GM21360 (cell line): ENCODE results near the gene CEP72.
"Not testable (repeated sequence)": the region's sequence is repeated elsewhere in the genome, so short reads cannot be mapped to it uniquely, and the experiment has no call there.

Experiments used
- ATAC-seq: cut with Tn5 transposase; IDR thresholded peaks from one replicate; pipeline ENCODE4 v1.9.1; 2021; ENCODE audit warnings: mild to moderate bottlenecking, moderate library complexity; ENCODE audit not compliant: unreplicated experiment

The CEP72 gene

DNA sequence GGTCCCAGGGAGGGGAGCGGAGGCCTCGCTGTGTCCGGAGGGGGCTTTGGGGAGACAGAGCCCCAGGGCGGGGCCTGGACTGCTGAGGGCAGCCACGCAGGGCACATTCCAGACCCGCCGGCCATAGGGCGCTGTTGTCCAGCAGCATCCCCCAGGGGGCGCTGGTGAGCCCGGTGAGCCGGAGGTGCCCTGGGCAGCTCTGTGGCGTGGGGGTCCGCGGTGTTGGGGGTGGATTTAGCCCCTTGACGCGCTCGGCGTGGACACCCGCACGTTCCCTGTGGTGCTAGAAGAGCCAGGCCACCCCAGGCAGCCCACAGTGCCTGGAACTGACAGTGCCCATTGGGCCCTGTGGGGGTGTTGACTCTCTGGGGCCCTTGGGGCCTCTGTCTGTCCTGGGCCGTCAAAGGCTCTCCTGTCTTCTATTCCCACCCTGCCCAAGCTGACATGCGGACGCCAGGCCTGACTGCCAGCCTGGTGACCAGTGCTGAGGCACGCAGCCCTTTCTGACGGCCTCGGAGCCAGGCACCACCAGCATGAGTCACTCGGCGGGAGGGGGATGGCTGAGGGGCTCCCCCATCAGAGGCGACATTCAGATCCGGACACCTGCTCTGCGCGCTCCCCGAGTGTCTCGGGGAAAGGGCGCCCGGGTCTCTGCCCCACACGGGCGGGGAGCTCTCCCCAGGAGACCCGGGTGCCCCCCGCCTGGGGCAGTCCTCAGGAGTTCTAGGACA lies 57.1 kb downstream of the CEP72 start:
- no peak for ATAC-seq

DNA sequence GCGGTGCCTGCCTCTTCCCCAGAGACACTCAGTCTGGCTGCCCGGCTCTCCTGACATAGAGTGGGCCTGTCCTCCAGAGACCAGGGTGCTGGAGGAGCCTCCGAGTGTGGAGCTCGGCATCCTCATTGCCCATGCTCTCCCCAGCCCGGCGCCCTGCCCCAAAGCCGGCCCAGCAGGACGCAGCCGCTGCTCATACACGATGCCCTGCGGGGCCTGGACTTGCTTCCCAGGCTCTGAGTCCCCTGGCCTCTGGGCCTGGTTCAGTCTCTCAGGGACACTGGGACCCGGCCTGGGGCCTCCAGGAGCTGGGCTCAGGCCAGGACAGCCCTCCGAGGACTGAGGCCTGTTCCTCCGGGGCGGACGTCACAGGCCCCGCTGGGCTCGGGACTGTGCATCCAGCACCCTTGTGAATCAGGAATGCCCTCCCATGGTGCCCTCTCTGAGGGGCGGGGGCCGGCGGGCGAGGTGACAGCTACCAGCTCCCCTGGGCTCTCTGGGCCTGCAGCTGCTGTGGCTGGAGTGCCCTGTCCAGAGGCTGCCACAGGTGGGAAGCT lies 57.8 kb downstream of the CEP72 start:
- no peak for ATAC-seq

DNA sequence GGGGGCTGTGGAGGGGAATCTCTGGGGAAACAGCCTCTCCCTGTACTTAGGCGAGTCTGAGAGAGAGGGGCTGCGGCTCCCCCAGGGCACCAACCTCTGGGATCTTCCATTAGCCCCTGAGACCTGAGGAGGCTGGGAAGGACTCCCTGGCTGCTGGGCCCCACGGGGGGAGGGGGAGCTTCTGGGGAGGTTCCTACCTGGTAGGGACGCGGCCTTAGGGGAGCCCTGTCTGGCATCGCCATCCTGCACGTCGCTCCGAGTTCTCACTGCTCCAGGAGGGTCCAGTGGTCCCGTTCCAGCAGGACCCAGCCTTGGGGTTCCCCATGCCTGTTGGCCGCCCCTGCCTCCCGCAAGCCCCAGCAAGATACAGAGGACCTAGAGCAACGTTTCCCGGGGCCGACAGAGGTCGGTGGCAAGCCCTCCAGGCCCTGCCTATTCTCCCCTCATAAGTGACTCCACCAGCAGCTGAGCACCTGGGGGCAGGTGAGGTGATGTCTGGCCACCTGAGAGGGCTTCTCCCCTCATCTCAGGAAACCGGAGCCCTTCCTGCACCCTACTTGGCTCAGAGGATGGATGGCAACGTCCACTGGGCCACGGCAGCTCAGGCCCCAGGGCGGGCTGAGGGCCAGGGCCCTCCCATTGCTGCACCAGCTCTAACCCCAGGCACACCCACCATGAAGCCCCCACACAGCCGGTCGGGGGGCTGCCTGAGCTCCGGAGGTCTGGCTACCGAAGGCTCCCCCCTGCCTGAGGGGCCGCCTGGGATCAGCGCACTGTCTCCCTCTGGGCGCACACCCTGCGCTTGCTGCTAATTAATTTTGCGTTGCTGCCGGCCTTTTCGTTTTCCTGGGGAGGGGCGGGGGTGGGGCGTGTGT lies 58.5 kb downstream of the CEP72 start:
- no peak for ATAC-seq

DNA sequence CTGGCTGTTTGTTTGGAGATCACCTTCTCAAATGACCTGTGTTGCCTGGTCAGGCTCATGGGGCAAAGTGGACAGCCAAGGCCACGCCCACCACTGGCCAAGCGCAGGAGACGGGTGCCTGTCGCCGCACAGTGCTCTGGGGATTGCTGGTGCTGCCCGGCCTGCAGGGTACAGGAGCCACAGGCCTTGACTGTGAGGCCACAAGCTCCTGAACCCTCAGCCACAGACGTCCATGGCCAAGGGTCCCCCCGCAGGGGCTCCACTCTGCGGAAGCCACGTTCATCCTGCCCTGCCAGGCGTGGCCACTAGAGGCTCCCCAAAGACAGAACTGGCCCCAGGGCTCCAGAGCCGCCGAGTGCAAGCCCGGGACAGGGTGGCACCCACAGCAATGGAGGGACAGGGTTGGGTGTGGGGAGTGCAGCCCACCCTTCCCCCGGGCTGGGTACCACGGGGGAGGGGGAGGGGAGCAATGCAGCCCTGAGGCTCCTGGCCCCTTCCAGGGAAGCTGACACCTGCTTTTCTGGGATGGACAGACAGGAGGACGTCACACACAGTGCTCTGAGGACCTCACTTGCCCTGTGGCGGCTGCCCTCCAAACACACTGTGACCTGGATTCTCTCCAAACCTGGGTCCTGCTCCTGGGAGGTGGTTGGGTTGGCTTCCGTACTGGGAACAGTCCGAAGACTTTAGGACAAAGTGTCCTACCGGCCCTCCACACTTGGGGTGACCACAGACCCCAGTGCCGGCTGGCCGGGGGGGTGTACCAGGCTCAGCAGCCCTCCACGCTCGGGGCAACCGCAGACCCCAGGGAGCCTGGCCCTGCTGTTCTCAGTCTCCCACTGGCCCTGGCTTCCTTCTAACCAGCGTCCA lies 59.6 kb downstream of the CEP72 start:
- ATAC-seq: peak; percentile 65

DNA sequence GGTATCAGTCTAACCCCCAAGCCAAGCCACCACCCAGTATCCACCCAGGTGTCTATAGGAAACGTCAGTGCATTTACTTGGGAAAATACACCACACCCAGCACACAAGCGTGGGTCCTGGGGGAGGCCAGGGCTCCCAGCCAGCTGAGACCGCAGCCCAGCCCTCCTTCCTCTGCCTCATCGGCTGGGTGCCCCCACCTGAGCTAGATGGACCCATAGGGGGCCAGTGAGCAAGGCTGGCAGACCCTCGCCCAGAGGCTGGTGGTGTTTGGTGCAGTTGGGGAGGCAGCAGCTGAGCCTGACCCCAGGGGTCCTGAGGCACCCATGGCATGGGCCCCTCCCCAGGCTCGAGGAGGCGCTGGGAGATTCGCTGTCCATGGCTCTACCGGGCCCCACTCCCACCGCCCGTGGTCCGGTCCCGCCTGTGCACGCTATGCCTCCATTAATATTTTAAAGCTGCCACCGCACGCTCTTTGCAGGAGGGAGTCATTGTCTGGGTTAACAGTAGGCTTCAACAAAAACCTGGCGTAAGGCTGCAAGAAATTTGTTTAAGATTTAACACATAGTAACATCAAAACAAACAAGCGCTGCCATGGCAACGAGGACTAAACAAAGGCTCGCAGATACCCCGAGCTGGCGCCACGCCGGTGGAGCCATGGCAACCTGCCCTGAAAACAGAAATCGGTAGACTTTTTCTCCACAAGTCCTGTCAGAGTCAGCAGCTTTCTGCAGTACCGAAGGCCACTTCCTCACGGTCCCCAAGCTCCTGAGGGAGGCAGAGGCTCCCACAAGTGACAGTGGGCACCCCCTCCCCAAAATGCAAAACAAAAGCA lies 60.4 kb downstream of the CEP72 start:
- ATAC-seq: no peak

DNA sequence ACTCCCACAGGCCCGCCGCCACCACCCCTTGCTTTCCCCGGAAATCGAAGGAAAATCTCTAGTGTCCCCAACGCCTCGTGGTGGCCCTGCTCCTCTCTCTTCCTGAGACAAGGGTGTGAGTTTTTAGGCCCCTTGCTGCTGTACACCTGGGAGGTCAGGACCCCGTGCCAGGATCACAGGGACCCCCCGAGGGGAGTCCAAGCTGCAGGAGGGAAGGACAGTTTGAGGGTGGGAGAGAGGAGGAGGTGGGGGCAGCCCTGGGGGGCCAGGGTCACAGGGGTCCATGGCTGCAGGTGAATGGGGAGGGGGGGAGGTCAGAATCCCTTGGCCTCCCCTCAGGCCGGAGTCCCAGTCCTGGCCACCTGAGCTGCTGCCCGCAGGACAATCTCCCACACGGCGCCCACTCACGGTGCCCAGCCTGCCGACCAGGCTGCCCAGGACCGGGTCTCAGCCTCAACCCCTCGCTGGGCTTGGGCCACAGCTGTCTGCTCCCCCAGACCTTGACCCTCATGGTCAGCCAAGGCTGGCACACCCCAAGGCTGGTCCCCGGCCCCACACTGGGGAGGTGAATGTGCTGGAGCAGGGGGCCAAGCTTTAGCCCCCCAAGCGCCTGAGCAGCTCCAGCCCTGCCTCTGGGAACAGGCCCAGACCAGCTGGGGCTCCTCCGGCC lies 61.2 kb downstream of the CEP72 start:
- ATAC-seq: no peak

DNA sequence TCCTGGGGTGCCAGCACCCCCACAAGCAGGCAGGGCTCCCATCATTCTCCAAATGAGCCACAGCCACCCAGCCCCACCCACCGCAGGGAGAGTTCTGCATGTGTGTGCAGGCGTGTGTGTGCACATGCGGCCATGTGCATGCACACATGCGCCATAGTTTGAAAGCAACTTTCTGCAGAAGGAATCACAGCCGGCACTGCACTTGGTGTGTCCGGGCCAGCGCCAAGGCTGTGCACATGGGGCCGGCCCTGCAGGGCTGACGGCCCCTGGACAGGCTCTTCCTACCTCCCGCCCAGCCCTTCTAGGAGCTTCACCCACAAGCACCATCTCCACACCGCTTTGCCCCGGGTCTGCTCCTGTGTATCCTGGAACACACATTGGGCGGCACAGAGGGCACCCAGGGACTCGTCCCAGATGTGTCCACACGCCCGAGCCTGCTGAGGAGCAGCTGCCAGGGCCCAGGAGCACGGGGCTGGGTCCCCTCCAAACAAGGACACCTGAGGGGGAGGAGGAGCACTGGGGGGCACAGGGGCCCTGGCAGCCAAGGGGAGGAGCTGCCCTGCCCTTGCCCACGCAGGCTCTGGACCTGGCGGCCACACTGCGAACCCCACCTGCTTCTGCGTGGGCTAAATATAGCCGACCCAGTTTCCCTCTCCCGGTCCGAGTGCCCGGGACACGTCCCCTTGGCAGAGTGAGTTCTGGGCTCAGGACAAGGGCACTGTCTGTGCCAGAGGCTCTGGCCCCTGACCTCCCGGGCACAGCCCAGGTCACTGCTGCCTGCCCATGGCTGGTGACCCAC lies 61.9 kb downstream of the CEP72 start:
- ATAC-seq: no peak

DNA sequence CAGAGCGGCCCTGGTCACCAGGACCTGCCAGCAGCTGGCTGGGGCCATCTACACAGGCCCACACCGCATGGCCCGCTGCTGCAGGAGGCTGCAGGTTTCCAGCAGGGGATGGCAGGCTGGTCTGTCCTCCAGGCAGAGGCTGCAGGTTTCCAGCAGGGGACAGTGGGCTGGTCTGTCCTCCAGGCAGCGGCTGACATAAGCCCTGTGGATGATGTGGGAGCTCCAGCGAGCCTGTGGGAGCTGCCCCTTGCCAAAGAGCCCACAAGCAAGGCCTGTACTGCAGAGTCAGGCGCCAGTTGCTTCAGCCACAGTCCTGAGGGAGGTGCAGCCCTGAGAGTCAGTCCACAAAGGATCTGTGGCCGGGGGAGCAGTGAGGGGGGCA lies 62.5 kb downstream of the CEP72 start:
- no peak for ATAC-seq

DNA sequence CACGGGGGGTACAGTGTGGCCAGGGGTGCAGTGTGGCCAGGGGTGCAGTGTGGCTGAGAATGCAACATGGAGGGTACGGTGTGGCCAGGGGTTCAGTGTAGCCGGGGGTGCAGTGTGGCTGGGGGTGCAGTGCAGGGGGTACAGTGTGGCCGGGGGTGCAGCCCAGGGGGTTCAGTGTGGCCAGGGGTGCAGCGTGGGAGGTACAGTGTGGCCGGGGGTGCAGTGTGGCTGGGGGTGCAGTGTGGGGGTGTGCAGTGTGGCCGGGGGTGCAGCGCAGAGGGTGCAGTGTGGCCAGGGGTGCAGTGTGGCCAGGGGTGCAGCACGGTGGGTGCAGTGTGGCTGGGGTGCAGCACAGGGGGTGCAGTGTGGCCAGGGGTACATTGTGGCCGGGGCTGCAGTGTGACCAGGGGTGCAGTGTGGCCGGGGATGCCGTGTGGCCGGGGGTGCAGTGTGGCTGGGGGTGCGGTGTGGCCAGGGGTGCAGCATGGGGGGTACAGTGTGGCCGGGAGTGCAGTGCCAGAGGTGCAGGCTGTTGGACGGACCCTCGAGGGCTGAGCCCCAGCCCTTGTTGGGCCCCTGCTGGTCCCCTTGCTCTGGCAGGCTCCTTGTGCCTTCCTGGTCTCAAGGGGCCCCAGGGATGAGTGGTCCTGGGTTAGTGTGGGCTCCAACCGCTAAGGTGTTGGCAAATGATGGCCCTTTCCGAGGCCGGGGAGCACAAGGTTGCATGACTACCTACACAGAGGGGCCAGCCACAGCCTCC lies 63.2 kb downstream of the CEP72 start:
- ATAC-seq: no peak

DNA sequence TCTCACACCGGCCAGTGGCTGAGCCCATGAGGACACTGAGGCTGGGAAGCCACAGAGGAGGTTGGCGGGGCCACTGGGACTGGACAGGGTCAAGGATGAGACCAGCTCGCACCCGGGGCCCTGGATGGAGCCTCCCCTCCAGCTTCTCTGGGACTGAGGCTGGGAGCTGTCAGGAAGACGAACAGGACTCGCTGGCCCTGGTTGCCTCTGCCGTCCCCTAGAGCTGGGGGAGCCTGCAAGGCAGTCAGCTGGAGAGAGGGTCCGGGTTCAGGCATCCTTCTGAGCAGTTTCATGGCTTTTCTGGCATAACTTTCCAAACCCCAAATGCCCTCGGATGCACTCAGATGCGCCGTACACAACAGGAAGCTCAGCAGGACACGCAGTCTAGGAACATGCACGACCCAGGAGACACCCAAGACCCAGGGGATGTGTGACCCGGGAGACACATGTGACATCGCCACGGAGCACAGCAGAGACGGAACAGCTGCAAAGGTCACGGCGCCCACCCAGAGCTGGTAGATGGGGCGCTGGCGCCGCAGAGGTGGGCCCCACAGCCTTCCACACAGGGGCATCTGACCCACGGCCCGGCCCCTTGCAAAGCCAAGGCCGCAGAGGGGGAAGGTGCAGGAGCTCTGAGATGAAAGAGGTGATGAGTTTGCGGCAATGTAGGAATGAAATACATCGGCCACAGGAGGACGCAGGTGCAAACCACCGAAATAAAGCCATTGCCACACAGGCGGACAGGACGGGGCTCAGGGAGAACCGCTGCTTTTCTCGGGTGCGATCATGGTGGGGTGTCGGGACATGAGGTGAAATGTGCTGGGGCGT lies 63.9 kb downstream of the CEP72 start:
- ATAC-seq: no peak

DNA sequence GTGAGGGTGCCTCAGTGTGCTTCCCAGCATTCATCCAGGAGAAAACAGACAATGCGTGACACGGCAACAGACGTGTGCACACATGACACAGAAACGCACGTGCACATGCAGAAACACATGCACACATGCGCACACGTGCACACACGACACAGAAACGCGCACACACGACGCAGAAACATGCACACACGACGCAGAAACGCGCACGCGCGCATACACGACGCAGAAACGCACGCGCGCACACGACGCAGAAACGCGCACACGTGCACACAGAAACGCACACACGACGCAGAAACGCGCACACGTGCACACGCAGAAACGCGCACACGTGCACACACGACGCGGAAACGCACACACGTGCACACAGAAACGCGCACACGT lies 64.5 kb downstream of the CEP72 start:
- ATAC-seq: no peak

DNA sequence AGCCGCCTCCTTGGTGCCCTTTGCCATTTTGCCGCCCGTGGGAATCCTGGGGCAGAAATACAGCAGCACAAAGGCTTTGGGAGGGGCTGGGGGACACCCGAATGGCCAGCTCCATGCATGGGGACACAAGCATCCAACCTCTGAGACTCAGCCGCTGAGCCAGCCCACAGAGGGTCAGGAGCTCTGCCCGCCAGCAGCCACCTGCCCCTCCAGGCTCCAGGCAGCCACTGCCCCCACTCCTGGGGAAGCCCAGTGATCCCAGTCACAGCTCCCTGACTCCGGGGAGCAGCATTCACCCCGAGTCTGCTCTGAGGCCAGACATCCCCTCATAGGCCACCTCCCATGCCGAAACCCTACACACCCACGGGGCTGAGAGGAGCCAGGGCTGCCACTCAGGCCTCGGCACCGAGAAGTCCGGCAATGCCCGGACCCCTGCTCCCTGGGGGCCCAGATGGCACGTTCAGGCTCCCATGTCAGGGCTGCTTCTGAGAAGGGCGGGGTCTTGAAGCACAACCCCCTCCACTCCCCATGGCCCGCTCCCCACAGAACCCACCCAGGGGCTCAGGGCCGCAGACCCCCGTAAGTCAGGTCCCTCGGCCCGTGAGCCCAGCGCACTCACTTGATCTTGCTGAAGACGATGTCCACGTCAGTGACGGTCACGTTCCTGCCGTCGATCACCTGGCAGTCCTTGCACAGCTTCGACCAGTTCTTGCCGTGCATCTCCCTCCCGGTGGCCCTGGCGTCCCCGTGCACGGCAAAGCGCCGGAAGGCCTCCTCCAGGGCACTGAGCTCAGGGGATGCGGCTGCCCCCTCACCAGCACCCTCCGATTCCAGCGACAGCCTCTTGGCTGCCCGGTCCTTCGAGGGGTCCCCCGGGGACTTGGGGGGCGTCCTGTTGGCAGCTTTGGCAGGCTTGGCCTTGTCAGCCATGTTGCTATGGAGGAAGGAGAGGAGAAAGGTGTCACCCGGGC lies 65.3 kb downstream of the CEP72 start:
- ATAC-seq: no peak

DNA sequence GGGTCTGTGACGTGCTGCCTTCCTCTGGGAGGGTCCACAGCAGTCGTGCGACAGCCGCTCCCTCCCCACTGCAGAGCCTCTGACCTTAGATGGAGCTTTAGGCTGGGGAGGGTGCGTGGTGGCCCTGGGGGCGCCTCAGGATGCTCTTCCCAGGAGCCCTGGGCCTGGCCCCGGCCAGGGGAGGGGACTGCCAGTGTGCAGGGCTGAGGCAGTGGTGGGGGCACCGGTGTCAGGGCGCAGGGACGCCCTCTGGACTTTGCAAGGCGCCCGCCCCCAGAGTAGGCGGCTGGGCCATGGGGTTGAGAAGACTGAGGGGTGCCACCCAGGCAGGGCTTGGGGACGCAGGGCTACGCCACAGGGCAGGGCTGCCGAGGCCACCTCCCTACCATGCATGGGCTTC lies 66.4 kb downstream of the CEP72 start:
- not testable (repeated sequence) for ATAC-seq

DNA sequence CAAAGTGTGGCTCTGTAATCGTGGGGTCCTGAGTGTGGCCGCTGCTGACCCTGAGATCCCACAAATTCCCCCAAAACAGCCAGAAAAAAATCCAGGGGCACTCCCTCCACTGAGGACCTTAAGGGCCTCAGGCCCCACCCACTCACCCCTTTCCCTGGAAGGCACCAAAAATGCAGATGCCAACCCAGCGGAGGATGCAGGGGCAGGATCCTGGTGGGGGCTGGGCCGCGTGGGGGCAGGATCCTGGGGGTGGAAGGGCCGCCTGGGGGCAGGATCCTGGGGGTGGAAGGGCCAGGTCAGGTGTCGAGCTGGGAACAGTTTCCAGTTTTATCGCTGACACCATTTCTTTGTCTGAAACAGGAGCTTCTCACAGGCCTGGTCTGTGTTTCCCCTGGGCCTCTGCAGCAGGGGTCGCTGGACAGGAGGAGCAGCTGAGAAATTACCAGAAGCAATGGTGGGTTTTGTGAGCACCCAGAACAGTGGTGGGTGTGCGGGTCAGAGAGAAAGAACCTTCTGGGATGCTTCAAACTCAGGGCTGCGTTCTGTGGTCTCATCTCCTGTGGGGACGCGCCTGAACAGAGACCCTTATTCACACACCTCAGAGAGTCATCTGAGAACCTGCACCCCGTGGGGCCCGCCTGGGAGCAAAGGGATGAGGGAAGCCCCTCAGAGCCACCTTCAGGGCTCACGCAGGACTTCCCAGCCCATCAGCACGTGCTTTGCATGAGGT lies 67.2 kb downstream of the CEP72 start:
- not testable (repeated sequence) for ATAC-seq

DNA sequence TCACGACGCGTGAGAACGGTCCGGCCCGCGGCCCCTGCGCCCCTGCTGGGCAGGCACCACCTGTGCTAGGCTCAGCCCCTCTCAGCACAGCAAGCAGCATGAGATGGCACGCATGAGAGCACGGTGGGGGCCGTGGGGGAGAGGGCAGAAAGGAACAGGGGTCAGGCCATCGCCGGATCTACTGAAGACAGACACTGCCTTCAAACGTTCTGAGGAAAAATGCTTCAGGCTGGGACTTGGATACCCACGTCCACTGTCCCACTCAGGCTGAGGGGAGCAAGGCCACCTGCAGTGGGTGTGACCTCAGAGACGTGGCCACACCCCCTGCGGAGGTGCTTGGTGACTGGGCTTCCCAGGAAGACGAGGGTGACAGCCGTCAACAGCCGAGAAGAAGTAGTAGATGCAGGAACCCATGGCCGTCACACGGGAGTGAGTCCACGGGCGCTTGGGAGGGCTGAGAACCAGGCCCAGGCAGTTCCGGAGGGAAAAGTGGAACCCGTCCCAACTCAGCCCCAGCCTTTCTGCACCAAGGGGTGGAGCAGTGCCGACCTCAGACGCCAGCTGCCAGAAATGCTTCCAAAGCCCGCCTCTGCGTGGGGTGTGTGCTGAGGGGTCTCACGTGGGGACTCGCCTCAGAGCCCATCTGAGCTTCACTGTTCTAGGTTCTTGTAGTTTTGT lies 68.1 kb downstream of the CEP72 start:
- ATAC-seq: not testable (repeated sequence)
